ENCODE data around the gene HSPA8.

Gene HSPA8

GRCh38 chr11:123086305-123086704 is 24.4 kb upstream of the HSPA8 start:
- no peak overlapping the region for H3K4me3 ChIP-seq (replicated peaks; ENCODE audit: insufficient read depth, low read length)
- DNase-seq (ENCODE audit: low read depth in 1 of 2, low spot score in 1 of 2), result no peak
- H3K27ac ChIP-seq (replicated peaks), result no peak overlapping the region
- no peak for TF ChIP-seq GABPA (IDR thresholded peaks at IDR 0.05; ENCODE audit: low read depth)
- TF ChIP-seq, protein P1, sequence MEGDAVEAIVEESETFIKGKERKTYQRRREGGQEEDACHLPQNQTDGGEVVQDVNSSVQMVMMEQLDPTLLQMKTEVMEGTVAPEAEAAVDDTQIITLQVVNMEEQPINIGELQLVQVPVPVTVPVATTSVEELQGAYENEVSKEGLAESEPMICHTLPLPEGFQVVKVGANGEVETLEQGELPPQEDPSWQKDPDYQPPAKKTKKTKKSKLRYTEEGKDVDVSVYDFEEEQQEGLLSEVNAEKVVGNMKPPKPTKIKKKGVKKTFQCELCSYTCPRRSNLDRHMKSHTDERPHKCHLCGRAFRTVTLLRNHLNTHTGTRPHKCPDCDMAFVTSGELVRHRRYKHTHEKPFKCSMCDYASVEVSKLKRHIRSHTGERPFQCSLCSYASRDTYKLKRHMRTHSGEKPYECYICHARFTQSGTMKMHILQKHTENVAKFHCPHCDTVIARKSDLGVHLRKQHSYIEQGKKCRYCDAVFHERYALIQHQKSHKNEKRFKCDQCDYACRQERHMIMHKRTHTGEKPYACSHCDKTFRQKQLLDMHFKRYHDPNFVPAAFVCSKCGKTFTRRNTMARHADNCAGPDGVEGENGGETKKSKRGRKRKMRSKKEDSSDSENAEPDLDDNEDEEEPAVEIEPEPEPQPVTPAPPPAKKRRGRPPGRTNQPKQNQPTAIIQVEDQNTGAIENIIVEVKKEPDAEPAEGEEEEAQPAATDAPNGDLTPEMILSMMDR (IDR thresholded peaks at IDR 0.05; ENCODE audit: insufficient read depth, low read length), result no peak
- no peak for TF ChIP-seq REST (IDR thresholded peaks at IDR 0.05; ENCODE audit: insufficient replicate concordance, low read depth)
- no peak for TF ChIP-seq POLR2AphosphoS5 (IDR thresholded peaks at IDR 0.05; ENCODE audit: low read depth)
- TF ChIP-seq SPI1 (IDR thresholded peaks at IDR 0.05; ENCODE audit: borderline replicate concordance, low read depth), result no peak
- no peaks in the 10 kb centered on the region for H3K27me3 ChIP-seq (ENCODE audit: insufficient read depth, poor library complexity, severe bottlenecking)

- TF ChIP-seq GABPA (IDR thresholded peaks at IDR 0.05; ENCODE audit: low read depth) (no peak), POLR2AphosphoS5 (IDR thresholded peaks at IDR 0.05; ENCODE audit: low read depth) (no peak), SPI1 (IDR thresholded peaks at IDR 0.05; ENCODE audit: borderline replicate concordance, low read depth) (no peak), REST (IDR thresholded peaks at IDR 0.05; ENCODE audit: insufficient replicate concordance, low read depth) (no peak)
- TF ChIP-seq, protein P1 (IDR thresholded peaks at IDR 0.05; ENCODE audit: insufficient read depth, low read length), result no peak
- no peak for DNase-seq (ENCODE audit: low read depth in 1 of 2, low spot score in 1 of 2)
- no peak overlapping the region for H3K4me3 ChIP-seq (replicated peaks; ENCODE audit: insufficient read depth, low read length)
- no peaks in the 10 kb centered on the region for H3K27me3 ChIP-seq (ENCODE audit: insufficient read depth, poor library complexity, severe bottlenecking)
- H3K27ac ChIP-seq (replicated peaks), result no peak overlapping the region
These were observed 23.6 kb upstream of the HSPA8 start for GRCh38 chr11:123085497-123085896.

GRCh38 chr11:123084454-123084853 is 22.5 kb upstream of the HSPA8 start:
- Histone ChIP-seq H3K27ac (replicated peaks) (no peak overlapping the region), H3K27me3 (ENCODE audit: insufficient read depth, poor library complexity, severe bottlenecking) (no peaks in the 10 kb centered on the region), H3K4me3 (replicated peaks; ENCODE audit: insufficient read depth, low read length) (no peak overlapping the region)
- TF ChIP-seq POLR2AphosphoS5 (IDR thresholded peaks at IDR 0.05; ENCODE audit: low read depth), result no peak
- TF ChIP-seq SPI1 (IDR thresholded peaks at IDR 0.05; ENCODE audit: borderline replicate concordance, low read depth), result no peak
- TF ChIP-seq REST (IDR thresholded peaks at IDR 0.05; ENCODE audit: insufficient replicate concordance, low read depth), result no peak
- no peak for DNase-seq (ENCODE audit: low read depth in 1 of 2, low spot score in 1 of 2)
